Right lobe of liver (tissue), 4 donors: ENCODE data around the gene ACSF3.

Source experiments
- POLR2A ChIP-seq: fragments of 450-650 bp; IDR thresholded peaks from one replicate; pipeline ENCODE4 v1.6.1; 2017; ENCODE audit warnings: antibody characterized with exemption, mild to moderate bottlenecking
- TF ChIP-seq, protein P1 (sequence below), 4 donors: fragments of 200-600 bp in 3 of 4; fragments of 450-650 bp in 1 of 4; IDR thresholded peaks; one replicate each; pipeline versions ENCODE4 v1.5.1 to v1.8.0; 2016 to 2022; ENCODE audit warnings: antibody characterized with exemption in 4 of 4, mild to moderate bottlenecking in 2 of 4
- donor health status: DM: no; HTN: no; CAD: no.
- donor health status: DM: no; HTN: no; CAD: no.
- donor health status: DM: no; HTN: yes; CAD: no.

DNA sequence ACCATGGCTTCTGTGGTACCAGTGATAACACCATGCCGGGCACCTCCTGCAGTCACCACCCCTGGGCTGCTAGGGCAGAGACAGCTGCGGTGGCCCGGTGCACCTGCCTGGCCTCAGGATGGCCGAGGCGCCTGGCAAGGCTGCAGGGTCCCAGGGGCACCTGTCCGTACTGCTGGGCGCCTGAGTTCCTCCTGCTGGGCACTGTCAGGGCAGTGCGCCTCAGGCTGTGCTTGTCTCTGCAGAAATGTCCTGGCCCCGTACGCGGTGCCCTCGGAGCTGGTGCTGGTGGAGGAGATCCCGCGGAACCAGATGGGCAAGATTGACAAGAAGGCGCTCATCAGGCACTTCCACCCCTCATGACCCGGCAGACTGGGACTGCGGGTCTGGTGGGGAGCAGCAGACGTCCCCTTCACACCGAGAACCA lies 60.2 kb downstream of the ACSF3 start:
- TF ChIP-seq, protein P1, sequence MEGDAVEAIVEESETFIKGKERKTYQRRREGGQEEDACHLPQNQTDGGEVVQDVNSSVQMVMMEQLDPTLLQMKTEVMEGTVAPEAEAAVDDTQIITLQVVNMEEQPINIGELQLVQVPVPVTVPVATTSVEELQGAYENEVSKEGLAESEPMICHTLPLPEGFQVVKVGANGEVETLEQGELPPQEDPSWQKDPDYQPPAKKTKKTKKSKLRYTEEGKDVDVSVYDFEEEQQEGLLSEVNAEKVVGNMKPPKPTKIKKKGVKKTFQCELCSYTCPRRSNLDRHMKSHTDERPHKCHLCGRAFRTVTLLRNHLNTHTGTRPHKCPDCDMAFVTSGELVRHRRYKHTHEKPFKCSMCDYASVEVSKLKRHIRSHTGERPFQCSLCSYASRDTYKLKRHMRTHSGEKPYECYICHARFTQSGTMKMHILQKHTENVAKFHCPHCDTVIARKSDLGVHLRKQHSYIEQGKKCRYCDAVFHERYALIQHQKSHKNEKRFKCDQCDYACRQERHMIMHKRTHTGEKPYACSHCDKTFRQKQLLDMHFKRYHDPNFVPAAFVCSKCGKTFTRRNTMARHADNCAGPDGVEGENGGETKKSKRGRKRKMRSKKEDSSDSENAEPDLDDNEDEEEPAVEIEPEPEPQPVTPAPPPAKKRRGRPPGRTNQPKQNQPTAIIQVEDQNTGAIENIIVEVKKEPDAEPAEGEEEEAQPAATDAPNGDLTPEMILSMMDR (IDR thresholded peaks at IDR 0.05), result no peak
- TF ChIP-seq POLR2A, result no peak
